GM12878 (cell line): Measurements from ENCODE around the gene DDX46. TPM values are rescaled to one million over a fixed set of nuclear protein-coding genes. Genes with fewer than 3 reads are reported as not detected.

Source experiments
- ATAC-seq: fragments of 200-7000 bp; cut with Tn5 transposase; 3 replicates; pipeline ENCODE4 v1.9.1; 2020; ENCODE audit warnings: mild to moderate bottlenecking, moderate library complexity
- BruUV-seq: library from RNA; stranded (reverse); fragments of 400-500 nt; replicated peaks from 2 replicates; lab custom pipeline; 2021; lab: Mats Ljungman, UMichigan
- CTCF ChIA-PET: fragments of 300-600 bp; sonication (Branson Sonifier 250); formaldehyde crosslinking; extraction: SDS; loops from one replicate; lab custom pipeline; 2021; ENCODE audit warnings: inconsistent platforms; lab: Yijun Ruan, JAX
- POLR2A ChIA-PET: fragments of 350-600 bp; formaldehyde crosslinking; extraction: SDS; loops from one replicate; lab custom pipeline; 2021; ENCODE audit warnings: inconsistent platforms; lab: Charles Lee
- RAD21 ChIA-PET: fragments of 300-600 bp; sonication (Branson Sonifier 250); formaldehyde crosslinking; loops from one replicate; lab custom pipeline; 2023; ENCODE audit warnings: antibody characterized with exemption; ENCODE audit not compliant: unreplicated experiment; lab: Charles Lee
- SMC1A ChIA-PET: fragments of 300-600 bp; sonication (Branson Sonifier 250); formaldehyde crosslinking; loops from one replicate; lab custom pipeline; 2023; ENCODE audit not compliant: unreplicated experiment, uncharacterized antibody; lab: Charles Lee
- DNase-seq: peaks from one replicate; pipeline ENCODE4 v3.0.0-alpha.2; 2011; ENCODE audit warnings: low read depth, low spot score
- FAIRE-seq: peaks from 3 replicates; lab custom pipeline; 2011; peaks lifted over from hg19 to GRCh38; lab: Jason Lieb, UNC
- H2AFZ ChIP-seq: 2 replicates; pipeline ENCODE4 v1.6.0; 2011; ENCODE audit warnings: low read depth, low read length, control low read depth; ENCODE audit not compliant: control insufficient read depth
- H3K27ac ChIP-seq: 2 replicates; pipeline ENCODE4 v1.5.1; 2011; ENCODE audit warnings: control low read depth; ENCODE audit not compliant: control insufficient read depth, insufficient read depth
- H3K27me3 ChIP-seq, 2 experiments: replicated peaks in 1 of 2; 2 replicates each; pipeline versions ENCODE4 v1.6.0 to v1.6.1; 2011; ENCODE audit warnings: low read length in 1 of 2; ENCODE audit not compliant: control insufficient read depth in 2 of 2, insufficient read depth in 2 of 2
- H3K36me3 ChIP-seq, 2 experiments: 2 replicates each; pipeline ENCODE4 v1.5.1; 2011; ENCODE audit warnings: low read length in 1 of 2; ENCODE audit not compliant: control insufficient read depth in 2 of 2, insufficient read depth in 2 of 2
- H3K4me1 ChIP-seq: 2 replicates; pipeline ENCODE4 v1.6.1; 2011; ENCODE audit warnings: mild to moderate bottlenecking, low read length, moderate library complexity, mixed read lengths; ENCODE audit not compliant: control insufficient read depth, insufficient read depth
- H3K4me2 ChIP-seq: 2 replicates; pipeline ENCODE4 v1.6.0; 2011; ENCODE audit warnings: control low read depth; ENCODE audit not compliant: control insufficient read depth, insufficient read depth
- H3K4me3 ChIP-seq: fragments of 200-600 bp; sonication (generic); 2 replicates; pipeline ENCODE4 v1.5.1; 2016
- H3K79me2 ChIP-seq: 2 replicates; pipeline ENCODE4 v1.6.0; 2011; ENCODE audit warnings: low read length; ENCODE audit not compliant: control insufficient read depth, insufficient read depth
- H3K9ac ChIP-seq: 2 replicates; pipeline ENCODE4 v1.8.0; 2011; ENCODE audit warnings: low read length, control low read depth, mixed read lengths; ENCODE audit not compliant: control insufficient read depth, insufficient read depth
- H3K9me3 ChIP-seq: replicated peaks from 3 replicates; pipeline ENCODE4 v1.5.1; 2011; ENCODE audit warnings: mild to moderate bottlenecking, low read length; ENCODE audit not compliant: control insufficient read depth, insufficient read depth
- H4K20me1 ChIP-seq: 2 replicates; pipeline ENCODE4 v1.6.0; 2011; ENCODE audit not compliant: control insufficient read depth, insufficient read depth
- ATF2 ChIP-seq: IDR thresholded peaks from 2 replicates; pipeline ENCODE4 v1.6.1; 2012; ENCODE audit warnings: low read length, inconsistent platforms
- ATF7 ChIP-seq: fragments of 450-650 bp; IDR thresholded peaks from 2 replicates; pipeline ENCODE4 v1.6.1; 2016; ENCODE audit warnings: low read depth, mild to moderate bottlenecking
- CUX1 ChIP-seq: IDR thresholded peaks from 2 replicates; pipeline ENCODE4 v1.6.1; 2012; ENCODE audit warnings: improper control_type of control experiment, low read depth, low read length; ENCODE audit not compliant: insufficient replicate concordance
- E2F8 ChIP-seq: fragments of 450-650 bp; IDR thresholded peaks from 2 replicates; pipeline ENCODE4 v1.6.1; 2018; ENCODE audit warnings: mild to moderate bottlenecking, low read depth, moderate library complexity; ENCODE audit not compliant: partially characterized antibody
- JUNB ChIP-seq: IDR thresholded peaks from 2 replicates; pipeline ENCODE4 v1.6.1; 2016; ENCODE audit warnings: antibody characterized with exemption, mild to moderate bottlenecking
- JUND ChIP-seq: IDR thresholded peaks from 2 replicates; pipeline ENCODE4 v1.6.1; 2012; ENCODE audit warnings: low read depth, mild to moderate bottlenecking, low read length, improper control_type of control experiment, moderate library complexity
- SREBF1 ChIP-seq: IDR thresholded peaks from 2 replicates; pipeline ENCODE4 v1.6.1; 2012; ENCODE audit warnings: mild to moderate bottlenecking, low read length
- TBL1XR1 ChIP-seq: IDR thresholded peaks from 2 replicates; pipeline ENCODE4 v1.6.1; 2012; ENCODE audit warnings: low read depth, low read length, improper control_type of control experiment
- ZNF687 ChIP-seq: fragments of 450-650 bp; IDR thresholded peaks from 2 replicates; pipeline ENCODE4 v1.6.1; 2017; ENCODE audit warnings: mild to moderate bottlenecking, moderate library complexity
- WGBS: methylation state at CpG from one replicate; pipeline ENCODE4 v1.1.6; 2016; ENCODE audit warnings: low lambda C conversion rate; ENCODE audit not compliant: insufficient replicate concordance, insufficient coverage; ENCODE audit errors: missing lambda C conversion rate; 5-methylcytosine and 5-hydroxymethylcytosine counted together
- in situ Hi-C: fragments of 300-500 bp; cut with MboI; formaldehyde crosslinking; loops from 9 replicates; pipeline ENCODE4 v1.14.3; 2018; ENCODE audit warnings: mixed read lengths
- intact Hi-C: fragments of 100-400 bp; cut with micrococcal nuclease; formaldehyde crosslinking; loops from one replicate; pipeline ENCODE4 v1.14.2; 2022; ENCODE audit not compliant: unreplicated experiment
- polyA plus RNA-seq, 11 experiments: library from polyadenylated mRNA; depleted of rRNA in 4 of 11; unstranded in 6 of 11; stranded (reverse) in 5 of 11; fragments of >200 nt; fragmentation: Nextera tagmentation in 4 of 11; fragmentation: Illumina TruSeq in 1 of 11; extraction: Ambion mirVana in 4 of 11; extraction: Trizol in 1 of 11; gene quantifications; 1 replicate in 1 of 11; 2 replicates in 10 of 11; pipeline versions ENCODE4 v1.2.1 to v1.2.3, GENCODE V29; 2011 to 2016; ENCODE audit warnings: inconsistent platforms in 2 of 11, missing spikeins in 2 of 11, low read depth in 1 of 11
- total RNA-seq, 4 experiments: library from RNA; depleted of rRNA in 3 of 4; stranded (reverse); fragments of >200 nt in 3 of 4; fragmentation: Illumina TruSeq in 1 of 4; extraction: Trizol in 1 of 4; gene quantifications; 2 replicates each; pipeline versions ENCODE4 v1.2.1 to v1.2.3, GENCODE V29; 2013 to 2021

Gene DDX46
- total and polyA plus RNA-seq, 10 of the 15 experiments (the other 5 are each of a cell fraction or from before 2014, with no cell fraction given), result 23.0 to 77.1 (median 42.2) TPM

- no peak overlapping the region for H3K27ac ChIP-seq
- H2AFZ ChIP-seq, result no peak overlapping the region
- POLR2A ChIA-PET, result interaction anchor here (1.9 kb wide), 1 partner anchor 19 kb away, joined by 4 read pairs; the partner anchor contains the start of gene DDX46
- RAD21 ChIA-PET, result no interaction called here
- H3K4me1 ChIP-seq, result no peaks in the 10 kb centered on the region
- no TSS peak for BruUV-seq
- H3K79me2 ChIP-seq, result no peaks in the 10 kb centered on the region
- in situ Hi-C loops, result no loop called here
- ATAC-seq (no peak), FAIRE-seq (no peak), DNase-seq (no peak)
- no peaks in the 10 kb centered on the region for H3K9me3 ChIP-seq
- no peak overlapping the region for H3K4me3 ChIP-seq
- CTCF ChIA-PET, result interaction anchor here (0.9 to 1.3 kb wide), 2 partner anchors 39 to 129 kb away, joined by 3 to 5 read pairs; partner anchors contain the start of gene CAMLG
- WGBS, result 80% methylated on average over 2 of the region's 2 CpGs
- H3K9ac ChIP-seq, result no peak overlapping the region
- no peaks in the 10 kb centered on the region for H4K20me1 ChIP-seq
- SMC1A ChIA-PET, result interaction anchor here (1.0 kb wide), 1 partner anchor 127 kb away, joined by 4 read pairs; the partner anchor contains the start of gene PCBD2
- H3K27me3 ChIP-seq, result no peaks in the 10 kb centered on the region
- intact Hi-C loops, result no loop called here
- no peak overlapping the region for H3K4me2 ChIP-seq
- no peak for TF ChIP-seq SREBF1
- no peak for TF ChIP-seq ATF2
- no peak for TF ChIP-seq JUND
- TF ChIP-seq JUNB, result no peak
- no peak for TF ChIP-seq E2F8
- no peak for TF ChIP-seq ZNF687
- TF ChIP-seq ATF7, result no peak
- no peak for TF ChIP-seq TBL1XR1
- TF ChIP-seq CUX1, result no peak
- H3K36me3 ChIP-seq, result peaks cover 4 to 17% of the 10 kb centered on the region in 2 experiments
These were observed 18.8 kb downstream of the DDX46 start for GRCh38 chr5:134777366-134777765.
